Measurements from ENCODE around the gene RBM18. TPM values are rescaled to one million over a fixed set of nuclear protein-coding genes. Genes with fewer than 3 reads are reported as not detected.

Gene RBM18
- total RNA-seq, 2 donors from 2014 or later, result 4.6 to 5.4 TPM

DNA sequence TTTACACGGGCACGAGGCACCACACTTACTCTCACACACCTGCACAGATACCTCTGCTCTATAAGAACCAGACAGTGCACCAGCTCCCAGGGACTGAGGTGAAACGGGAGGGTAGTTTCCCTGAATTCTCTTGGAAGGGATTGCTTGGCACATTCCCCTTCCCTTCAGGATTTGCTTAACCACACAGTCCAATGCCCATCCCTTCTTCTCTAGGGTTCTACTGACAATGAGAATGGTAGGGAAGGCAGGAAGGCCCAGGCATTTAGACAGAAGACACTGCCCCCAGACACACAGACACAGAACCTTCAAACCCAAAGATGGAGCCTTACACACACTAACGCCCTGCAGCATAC lies 35.2 kb downstream of the RBM18 start:
- 31 to 35% methylated on average over 4 of the region's 4 CpGs for WGBS, 2 donors
- TF ChIP-seq, protein P1, sequence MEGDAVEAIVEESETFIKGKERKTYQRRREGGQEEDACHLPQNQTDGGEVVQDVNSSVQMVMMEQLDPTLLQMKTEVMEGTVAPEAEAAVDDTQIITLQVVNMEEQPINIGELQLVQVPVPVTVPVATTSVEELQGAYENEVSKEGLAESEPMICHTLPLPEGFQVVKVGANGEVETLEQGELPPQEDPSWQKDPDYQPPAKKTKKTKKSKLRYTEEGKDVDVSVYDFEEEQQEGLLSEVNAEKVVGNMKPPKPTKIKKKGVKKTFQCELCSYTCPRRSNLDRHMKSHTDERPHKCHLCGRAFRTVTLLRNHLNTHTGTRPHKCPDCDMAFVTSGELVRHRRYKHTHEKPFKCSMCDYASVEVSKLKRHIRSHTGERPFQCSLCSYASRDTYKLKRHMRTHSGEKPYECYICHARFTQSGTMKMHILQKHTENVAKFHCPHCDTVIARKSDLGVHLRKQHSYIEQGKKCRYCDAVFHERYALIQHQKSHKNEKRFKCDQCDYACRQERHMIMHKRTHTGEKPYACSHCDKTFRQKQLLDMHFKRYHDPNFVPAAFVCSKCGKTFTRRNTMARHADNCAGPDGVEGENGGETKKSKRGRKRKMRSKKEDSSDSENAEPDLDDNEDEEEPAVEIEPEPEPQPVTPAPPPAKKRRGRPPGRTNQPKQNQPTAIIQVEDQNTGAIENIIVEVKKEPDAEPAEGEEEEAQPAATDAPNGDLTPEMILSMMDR (IDR thresholded peaks at IDR 0.05), result no peak
- TF ChIP-seq POLR2A (IDR thresholded peaks at IDR 0.05), result no peak
- DNase-seq (no peak), ATAC-seq (no peak)
- peaks cover 35% of the 10 kb centered on the region for H3K4me1 ChIP-seq
- H3K4me3 ChIP-seq, result no peak overlapping the region
- no peaks in the 10 kb centered on the region for H3K36me3 ChIP-seq (replicated peaks in 1 of 2; ENCODE audit: insufficient read depth in 1 of 2, low read depth in 2 of 2)
- peaks cover 0 to 39% of the 10 kb centered on the region in 2 donors for H3K27me3 ChIP-seq
- H3K27ac ChIP-seq, result no peak overlapping the region
- intact Hi-C loops (cut with DNase I), result no loop called here
- H3K9me3 ChIP-seq, result no peaks in the 10 kb centered on the region

DNA sequence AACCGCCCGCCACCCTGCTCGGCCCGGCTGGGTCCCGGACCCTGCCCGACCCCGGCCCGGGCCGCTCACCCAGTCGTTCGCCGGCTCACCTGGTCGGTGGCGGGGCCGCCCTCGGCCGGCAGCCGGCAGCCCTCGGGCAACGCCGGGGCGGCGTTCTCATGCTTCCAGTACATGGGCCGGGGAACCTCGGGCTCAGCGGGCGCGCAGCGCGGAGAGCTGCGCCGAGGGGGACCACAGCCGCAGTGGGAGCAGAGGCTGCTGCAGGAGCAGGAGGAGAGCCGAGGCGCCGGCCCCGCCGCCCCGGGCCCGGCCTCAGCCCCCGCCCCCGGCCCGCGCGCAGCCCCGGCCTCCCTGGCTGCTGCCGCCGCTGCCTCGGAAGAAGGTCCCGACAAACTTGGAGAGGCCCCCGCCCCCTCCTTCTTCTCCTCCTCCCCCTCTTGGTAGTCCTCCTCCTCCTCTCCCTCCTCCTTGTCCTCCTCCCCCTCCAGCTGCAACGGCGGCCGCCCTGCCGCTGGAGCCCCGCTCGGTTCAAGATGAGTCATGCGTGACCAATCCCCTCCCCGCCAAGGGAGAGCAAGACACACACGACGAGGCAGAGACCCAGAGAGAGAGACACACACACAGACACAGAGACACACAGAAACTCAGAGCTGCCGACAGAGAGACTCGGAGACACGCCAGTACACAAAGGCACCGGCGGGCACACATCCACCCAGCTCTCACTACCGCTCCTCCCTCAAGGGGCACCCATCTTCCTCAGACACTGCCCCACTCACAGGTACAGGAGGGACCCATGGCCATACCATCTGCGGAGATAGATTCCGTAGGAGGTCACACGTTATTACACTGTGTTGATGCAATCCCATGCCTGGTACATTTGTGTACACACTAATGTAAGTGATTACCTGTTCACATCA lies 35.8 kb downstream of the RBM18 start, which contains the start of gene LHX6:
TSS of gene LHX6 (minus strand) at position 390 of the 917 bp plus-strand sequence. CDS start at position 173, 217 bp downstream.
- WGBS, 2 donors, result 6 to 9% methylated on average over 26 to 54 of the region's 70 CpGs
- intact Hi-C loops (cut with DNase I), result no loop called here
- H3K27me3 ChIP-seq, result peaks cover 0 to 39% of the 10 kb centered on the region in 2 donors
- no peak for TF ChIP-seq POLR2A (IDR thresholded peaks at IDR 0.05)
- TF ChIP-seq, protein P1 (IDR thresholded peaks at IDR 0.05), result no peak
- H3K4me3 ChIP-seq, result no peak within 1 kb of the TSS
- peaks cover 35% of the 10 kb centered on the region for H3K4me1 ChIP-seq
- H3K9me3 ChIP-seq, result no peaks in the 10 kb centered on the region
- ATAC-seq, result peak; percentile 28
- H3K27ac ChIP-seq, result no peak within 1 kb of the TSS
- H3K36me3 ChIP-seq (replicated peaks in 1 of 2; ENCODE audit: insufficient read depth in 1 of 2, low read depth in 2 of 2), result no peaks in the 10 kb centered on the region
- DNase-seq, result no peak

DNA sequence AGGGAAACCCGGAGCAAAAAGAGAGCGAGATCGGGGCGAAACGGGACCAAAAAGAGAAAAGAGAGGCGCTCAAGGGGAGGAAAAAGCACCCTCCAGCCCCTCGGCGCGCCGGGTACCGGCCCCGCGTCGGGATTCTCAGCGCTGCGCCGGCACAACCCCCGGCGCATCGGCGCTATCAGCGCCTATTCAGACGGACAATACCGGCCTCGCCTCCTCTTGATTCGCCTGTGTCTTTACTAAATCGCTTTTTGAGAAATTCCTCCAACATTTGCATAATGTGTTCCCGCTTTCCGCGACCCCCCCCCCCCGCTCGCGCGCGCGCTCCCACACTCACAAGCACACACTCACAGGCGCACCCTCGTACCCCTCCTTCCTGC lies 36.5 kb downstream of the RBM18 start:
- H3K9me3 ChIP-seq, result no peaks in the 10 kb centered on the region
- TF ChIP-seq POLR2A (IDR thresholded peaks at IDR 0.05), result no peak
- TF ChIP-seq, protein P1 (IDR thresholded peaks at IDR 0.05), result no peak
- no peak for ATAC-seq
- H3K36me3 ChIP-seq (replicated peaks in 1 of 2; ENCODE audit: insufficient read depth in 1 of 2, low read depth in 2 of 2), result no peaks in the 10 kb centered on the region
- no peak overlapping the region for H3K27ac ChIP-seq
- intact Hi-C loops (cut with DNase I), result no loop called here
- WGBS, 2 donors, result 3 to 5% methylated on average over 34 to 38 of the region's 38 CpGs
- H3K27me3 ChIP-seq, result peaks cover 0 to 39% of the 10 kb centered on the region in 2 donors
- H3K4me1 ChIP-seq, result peaks cover 35% of the 10 kb centered on the region
- H3K4me3 ChIP-seq, result no peak overlapping the region
- DNase-seq, result no peak

GRCh38 chr9:122227575-122227900 lies 37.1 kb downstream of the RBM18 start:
- 6 to 8% methylated on average over 10 of the region's 10 CpGs for WGBS, 2 donors
- DNase-seq (no peak), ATAC-seq (no peak)
- Histone ChIP-seq H3K27ac (no peak overlapping the region), H3K36me3 (replicated peaks in 1 of 2; ENCODE audit: insufficient read depth in 1 of 2, low read depth in 2 of 2) (no peaks in the 10 kb centered on the region), H3K27me3 (peaks cover 0 to 39% of the 10 kb centered on the region in 2 donors), H3K4me3 (no peak overlapping the region), H3K4me1 (peaks cover 35% of the 10 kb centered on the region), H3K9me3 (no peaks in the 10 kb centered on the region)
- intact Hi-C loops (cut with DNase I), result no loop called here
- TF ChIP-seq, protein P1 (IDR thresholded peaks at IDR 0.05), result no peak
- no peak for TF ChIP-seq POLR2A (IDR thresholded peaks at IDR 0.05)
